Smooth muscle cell (in vitro differentiated cells): Measurements from ENCODE around the gene ZDHHC11B. TPM values are rescaled to one million over a fixed set of nuclear protein-coding genes. Genes with fewer than 3 reads are reported as not detected.

Experiments used
- DNase-seq: peaks from one replicate; lab custom pipeline; 2025; ENCODE audit not compliant: unreplicated experiment; lab: John Stamatoyannopoulos, UW
- H2AFZ ChIP-seq: fragments of 200-600 bp; sonication (generic); 2 replicates; pipeline ENCODE4 v1.6.0; 2016; ENCODE audit warnings: antibody characterized with exemption, low read depth, mild to moderate bottlenecking
- H3F3A ChIP-seq: fragments of 200-600 bp; sonication (generic); 2 replicates; pipeline ENCODE4 v1.6.0; 2017; ENCODE audit warnings: antibody characterized with exemption, low read depth
- H3K27ac ChIP-seq: fragments of 200-600 bp; sonication (generic); 2 replicates; pipeline ENCODE4 v1.5.1; 2016; ENCODE audit warnings: low read depth, mild to moderate bottlenecking
- H3K27me3 ChIP-seq: fragments of 200-600 bp; sonication (generic); 2 replicates; pipeline ENCODE4 v1.6.1; 2016; ENCODE audit warnings: low read depth, mild to moderate bottlenecking
- H3K36me3 ChIP-seq: fragments of 200-600 bp; sonication (generic); 2 replicates; pipeline ENCODE4 v1.5.1; 2016; ENCODE audit warnings: low read depth
- H3K4me1 ChIP-seq: fragments of 200-600 bp; sonication (generic); 2 replicates; pipeline ENCODE4 v1.5.1; 2016; ENCODE audit warnings: low read depth
- H3K4me2 ChIP-seq: fragments of 200-600 bp; sonication (generic); 2 replicates; pipeline ENCODE4 v1.6.0; 2016; ENCODE audit warnings: mild to moderate bottlenecking
- H3K4me3 ChIP-seq: fragments of 200-600 bp; sonication (generic); 2 replicates; pipeline ENCODE4 v1.5.1; 2016; ENCODE audit warnings: mild to moderate bottlenecking
- H3K79me2 ChIP-seq: fragments of 200-600 bp; sonication (generic); 2 replicates; pipeline ENCODE4 v1.6.0; 2016; ENCODE audit warnings: low read depth, mild to moderate bottlenecking
- H3K9ac ChIP-seq: fragments of 200-600 bp; sonication (generic); 2 replicates; pipeline ENCODE4 v1.6.0; 2016; ENCODE audit warnings: low read depth
- H3K9me3 ChIP-seq: fragments of 200-600 bp; sonication (generic); replicated peaks from 2 replicates; pipeline ENCODE4 v1.5.1; 2016; ENCODE audit warnings: low read depth
- H4K20me1 ChIP-seq: fragments of 200-600 bp; sonication (generic); 2 replicates; pipeline ENCODE4 v1.6.0; 2016; ENCODE audit warnings: low read depth
- CTCF ChIP-seq: fragments of 200-600 bp; sonication (generic); IDR thresholded peaks from 2 replicates; pipeline ENCODE4 v1.5.1; 2017; ENCODE audit warnings: borderline replicate concordance, mild to moderate bottlenecking, antibody characterized with exemption; ENCODE audit not compliant: insufficient read depth, poor library complexity, severe bottlenecking
- WGBS: methylation state at CpG from one replicate; pipeline ENCODE4 v1.1.7; 2016; ENCODE audit warnings: low lambda C conversion rate; 5-methylcytosine and 5-hydroxymethylcytosine counted together
- polyA plus RNA-seq: library from polyadenylated mRNA; unstranded; fragments of >200 nt; fragmentation: Nextera tagmentation; extraction: Ambion mirVana; gene quantifications from 2 replicates; pipeline ENCODE4 v1.2.1, GENCODE V29; 2016
- total RNA-seq: library from RNA; depleted of rRNA; stranded (reverse); fragments of >200 nt; gene quantifications from 2 replicates; pipeline ENCODE4 v1.2.3, GENCODE V29; 2014

ZDHHC11B gene
- total and polyA plus RNA-seq, 2 experiments from 2014 or later: not detected

- no peak for TF ChIP-seq CTCF
- no peaks in the 10 kb centered on the region for H3K79me2 ChIP-seq
- DNase-seq: no peak
- H3K4me2 ChIP-seq: no peak overlapping the region
- H3F3A ChIP-seq: no peaks in the 10 kb centered on the region
- H4K20me1 ChIP-seq: no peaks in the 10 kb centered on the region
- 88% methylated on average over 28 of the region's 33 CpGs for WGBS
- H3K36me3 ChIP-seq: no peaks in the 10 kb centered on the region
- H3K4me3 ChIP-seq: no peak overlapping the region
- H3K27ac ChIP-seq: no peak overlapping the region
- no peaks in the 10 kb centered on the region for H3K9me3 ChIP-seq
- peaks cover 3% of the 10 kb centered on the region for H3K4me1 ChIP-seq
- no peaks in the 10 kb centered on the region for H3K27me3 ChIP-seq
- H3K9ac ChIP-seq: no peak overlapping the region
- H2AFZ ChIP-seq: no peak overlapping the region
Observed at GRCh38 chr5:670396-671270, 113.9 kb downstream of the ZDHHC11B start.

- Histone ChIP-seq H3K79me2 (no peaks in the 10 kb centered on the region), H3K4me1 (peaks cover 3% of the 10 kb centered on the region), H3K9me3 (no peaks in the 10 kb centered on the region), H3K9ac (no peak overlapping the region), H2AFZ (no peak overlapping the region), H3F3A (no peaks in the 10 kb centered on the region), H3K4me3 (no peak overlapping the region), H4K20me1 (no peaks in the 10 kb centered on the region), H3K27ac (no peak overlapping the region), H3K4me2 (no peak overlapping the region), H3K36me3 (no peaks in the 10 kb centered on the region), H3K27me3 (no peaks in the 10 kb centered on the region)
- no peak for TF ChIP-seq CTCF
- DNase-seq: no peak
- WGBS: 85% methylated on average over 22 of the region's 22 CpGs
Observed at GRCh38 chr5:669842-670395, 114.6 kb downstream of the ZDHHC11B start.

- Histone ChIP-seq H3K4me1 (peaks cover 3% of the 10 kb centered on the region), H3K9ac (no peak overlapping the region), H3K36me3 (no peaks in the 10 kb centered on the region), H3K27ac (no peak overlapping the region), H3K27me3 (no peaks in the 10 kb centered on the region), H3K4me2 (no peak overlapping the region), H3K4me3 (no peak overlapping the region), H3K9me3 (no peaks in the 10 kb centered on the region), H3F3A (no peaks in the 10 kb centered on the region), H3K79me2 (no peaks in the 10 kb centered on the region), H4K20me1 (no peaks in the 10 kb centered on the region), H2AFZ (no peak overlapping the region)
- peak; percentile 61 for TF ChIP-seq CTCF
- 66% methylated on average over 31 of the region's 40 CpGs for WGBS
- DNase-seq: peak; percentile 27
Observed at GRCh38 chr5:669111-669841, 115.3 kb downstream of the ZDHHC11B start.
